Pancreas (tissue), 10 donors: ENCODE results near the gene VPS52. TPM values are rescaled to one million over a fixed set of nuclear protein-coding genes. Genes with fewer than 3 reads are reported as not detected.
A peak's percentile ranks its signal among the peaks of the same experiment; 100 is the strongest.

Experiments
- ATAC-seq, 4 donors: fragments of 200-7000 bp; cut with Tn5 transposase; one replicate each; pipeline versions ENCODE4 v1.8.0 to v1.9.1; 2020; ENCODE audit warnings: mild to moderate bottlenecking in 4 of 4, moderate library complexity in 4 of 4
- DNase-seq, 6 donors: peaks; one replicate each; pipeline ENCODE4 v3.0.0-alpha.2; 2020
- FAIRE-seq: peaks from 2 replicates; lab custom pipeline; 2012; peaks lifted over from hg19 to GRCh38; lab: Jason Lieb, UNC
- H3K27ac ChIP-seq, 4 donors: fragments of 200-600 bp; sonication (generic); 1 replicate in 3 of 4; 2 replicates in 1 of 4; pipeline versions ENCODE4 v1.5.0 to v1.8.0; 2020
- H3K27me3 ChIP-seq, 4 donors: fragments of 200-600 bp; one replicate each; pipeline ENCODE4 v1.8.0; 2021
- H3K36me3 ChIP-seq, 3 donors: fragments of 200-600 bp; sonication (generic) in 1 of 3; one replicate each; pipeline versions ENCODE4 v1.5.0 to v1.8.0; 2020 to 2021
- H3K4me1 ChIP-seq, 3 donors: fragments of 200-600 bp; one replicate each; pipeline ENCODE4 v1.8.0; 2021
- H3K4me3 ChIP-seq, 4 donors: fragments of 200-600 bp; sonication (generic) in 2 of 4; one replicate each; pipeline versions ENCODE4 v1.5.0 to v1.8.0; 2020 to 2021
- H3K9me3 ChIP-seq, 4 donors: fragments of 200-600 bp; one replicate each; pipeline ENCODE4 v1.8.0; 2021
- CTCF ChIP-seq, 4 donors: fragments of 200-600 bp; sonication (generic) in 3 of 4; IDR thresholded peaks; one replicate each; pipeline versions ENCODE4 v1.5.0 to v1.8.0; 2021; ENCODE audit warnings: antibody characterized with exemption in 4 of 4
- WGBS, 2 donors: extraction: QIAGEN DNeasy Blood & Tissue Kit; methylation state at CpG; one replicate each; pipeline ENCODE4 v1.1.7; 2013; 5-methylcytosine and 5-hydroxymethylcytosine counted together
- intact Hi-C, 3 donors: fragments of 100-400 bp; cut with DNase I; formaldehyde crosslinking; loops; one replicate each; pipeline versions ENCODE4 v1.11.1 to v1.14.2; 2022
- polyA plus RNA-seq, 2 donors: library from polyadenylated mRNA; stranded (reverse); fragments of 200-250 nt; gene quantifications; one replicate each; pipeline ENCODE4 v1.2.3, GENCODE V29; 2013
- total RNA-seq, 6 donors: library from RNA; stranded (reverse); fragmentation: NEBNext Ultra II Directional in 4 of 6; extraction: Animal tissue kit (Norgen Biotek cat#: 25700) in 4 of 6; gene quantifications; one replicate each; pipeline versions ENCODE4 v1.2.1 to v1.2.4, GENCODE V29; 2021 to 2023
- donor health status: healthy with polysubstance abuse.
- donor health status: DM: no; HTN: no; CAD: no; lungs with moderate emphysema.
- donor health status: DM: no; HTN: no; CAD: no.
- donor health status: control.
- donor health status: control.
- donor health status: Bipolar disorder and iron deficiency.
- donor health status: DM: yes; HTN: yes; CAD: no.
- donor health status: DM: no; HTN: no; CAD: no.
- donor health status: DM: no; HTN: no; CAD: no.
- donor health status: DM: yes; HTN: yes; CAD: no.

VPS52 gene
- total and polyA plus RNA-seq, 8 donors: 23.2 to 62.2 (median 30.0) TPM

GRCh38 chr6:33315793-33316602, 44.3 kb upstream of the VPS52 start:
- Histone ChIP-seq H3K9me3 (no peaks in the 10 kb centered on the region), H3K27me3 (no peaks in the 10 kb centered on the region), H3K4me3 (no peak overlapping the region), H3K36me3 (peaks cover 0 to 18% (median 0%) of the 10 kb centered on the region in 3 donors), H3K4me1 (peaks cover 6 to 46% (median 10%) of the 10 kb centered on the region in 3 donors), H3K27ac (peak overlapping the region in 1 of 4 donors; percentile 1)
- FAIRE-seq (no peak), ATAC-seq (no peak), DNase-seq (peak in 5 of 6 donors; percentile 18 to 68 (median 38))
- intact Hi-C loops: no loop called here
- no peak for TF ChIP-seq CTCF (IDR thresholded peaks at IDR 0.05)
- WGBS, 2 donors: 85 to 87% methylated on average over 16 to 17 of the region's 17 CpGs

GRCh38 chr6:33314943-33315792, 43.5 kb upstream of the VPS52 start:
- H3K36me3 ChIP-seq: peaks cover 0 to 10% (median 0%) of the 10 kb centered on the region in 3 donors
- WGBS, 2 donors: 35 to 44% methylated on average over 47 of the region's 47 CpGs
- DNase-seq (peak; percentile 27 to 77 (median 58)), ATAC-seq (no peak), FAIRE-seq (no peak)
- peak overlapping the region in 2 of 4 donors; percentile 82 to 89 for H3K4me3 ChIP-seq
- peaks cover 6 to 42% (median 10%) of the 10 kb centered on the region in 3 donors for H3K4me1 ChIP-seq
- intact Hi-C loops: no loop called here
- no peak for TF ChIP-seq CTCF (IDR thresholded peaks at IDR 0.05)
- H3K27ac ChIP-seq: peak overlapping the region; percentile 80 to 97 (median 92)
- no peaks in the 10 kb centered on the region for H3K9me3 ChIP-seq
- no peaks in the 10 kb centered on the region for H3K27me3 ChIP-seq

GRCh38 chr6:33314515-33314942, 42.9 kb upstream of the VPS52 start:
- H3K9me3 ChIP-seq: no peaks in the 10 kb centered on the region
- no peaks in the 10 kb centered on the region for H3K27me3 ChIP-seq
- FAIRE-seq (no peak), DNase-seq (peak in 4 of 6 donors; percentile 48 to 72 (median 52)), ATAC-seq (peak; percentile 2 to 11 (median 4))
- peak overlapping the region; percentile 80 to 97 (median 92) for H3K27ac ChIP-seq
- H3K4me1 ChIP-seq: peaks cover 6 to 39% (median 10%) of the 10 kb centered on the region in 3 donors
- intact Hi-C loops: no loop called here
- peaks cover 0 to 4% (median 0%) of the 10 kb centered on the region in 3 donors for H3K36me3 ChIP-seq
- WGBS, 2 donors: 5 to 9% methylated on average over 10 of the region's 10 CpGs
- TF ChIP-seq CTCF (IDR thresholded peaks at IDR 0.05): no peak
- peak overlapping the region in 3 of 4 donors; percentile 65 to 89 (median 82) for H3K4me3 ChIP-seq

- Histone ChIP-seq H3K27me3 (no peaks in the 10 kb centered on the region), H3K27ac (peak within 1 kb of the TSS; percentile 80 to 97 (median 92)), H3K9me3 (no peaks in the 10 kb centered on the region), H3K36me3 (no peaks in the 10 kb centered on the region), H3K4me1 (peaks cover 6 to 38% (median 10%) of the 10 kb centered on the region in 3 donors), H3K4me3 (peak within 1 kb of the TSS; percentile 65 to 89 (median 82))
- no peak for TF ChIP-seq CTCF (IDR thresholded peaks at IDR 0.05)
- DNase-seq (peak; percentile 54 to 84 (median 67)), ATAC-seq (peak; percentile 14 to 52 (median 36)), FAIRE-seq (no peak)
- 0% methylated on average over 33 to 47 of the region's 47 CpGs for WGBS, 2 donors
- intact Hi-C loops: no loop called here
These were observed 42.2 kb upstream of the VPS52 start, which contains the start of gene TAPBP for GRCh38 chr6:33313709-33314514. Gene TAPBP (minus strand): TSS chr6:33314078. CDS start chr6:33314041, 37 bp downstream.
